Lower lobe of right lung (tissue), 2 donors: Measurements from ENCODE around the gene TUBB. TPM values are rescaled to one million over a fixed set of nuclear protein-coding genes. Genes with fewer than 3 reads are reported as not detected.
"Not testable (repeated sequence)": the region's sequence is repeated elsewhere in the genome, so short reads cannot be mapped to it uniquely, and the experiment has no call there.

Source experiments
- ATAC-seq, 2 donors: fragments of 200-7000 bp; cut with Tn5 transposase; one replicate each; pipeline ENCODE4 v1.9.1; 2020 to 2022; ENCODE audit warnings: mild to moderate bottlenecking in 2 of 2, moderate library complexity in 2 of 2
- DNase-seq: peaks from one replicate; pipeline ENCODE4 v3.0.0-alpha.2; 2020
- H3K27ac ChIP-seq: fragments of 200-600 bp; one replicate; pipeline ENCODE4 v1.8.0; 2022
- H3K27me3 ChIP-seq: fragments of 200-600 bp; one replicate; pipeline ENCODE4 v1.8.0; 2022; ENCODE audit warnings: low read depth
- H3K36me3 ChIP-seq: fragments of 200-600 bp; one replicate; pipeline ENCODE4 v1.8.0; 2022; ENCODE audit warnings: mild to moderate bottlenecking
- H3K4me1 ChIP-seq: fragments of 200-600 bp; one replicate; pipeline ENCODE4 v1.8.0; 2022
- H3K4me3 ChIP-seq: fragments of 200-600 bp; one replicate; pipeline ENCODE4 v1.8.0; 2022; ENCODE audit warnings: mild to moderate bottlenecking
- H3K9me3 ChIP-seq: fragments of 200-600 bp; one replicate; pipeline ENCODE4 v1.8.0; 2022
- CTCF ChIP-seq: fragments of 200-600 bp; IDR thresholded peaks from one replicate; pipeline ENCODE4 v1.8.0; 2022; ENCODE audit warnings: antibody characterized with exemption, mild to moderate bottlenecking
- intact Hi-C: fragments of 100-400 bp; cut with DNase I; formaldehyde crosslinking; loops from one replicate; pipeline ENCODE4 v1.11.0; 2022
- total RNA-seq: library from RNA; stranded (reverse); fragmentation: NEBNext Ultra II Directional; extraction: Animal tissue kit (Norgen Biotek cat#: 25700); gene quantifications from one replicate; pipeline ENCODE4 v1.2.1, GENCODE V29; 2021
- donor health status: DM: no; HTN: yes; CAD: no; lungs with severe emphysema.

TUBB gene
- total RNA-seq, 1 donor from 2014 or later = 292 TPM

GRCh38 chr6:30717129-30717844 lies 2.9 kb upstream of the TUBB start, which contains the start of gene MDC1:
Gene MDC1 (minus strand): TSS chr6:30717281. CDS start chr6:30715175, 2,106 bp downstream.
- Histone ChIP-seq H3K27ac (peak within 1 kb of the TSS; percentile 90), H3K36me3 (peaks cover 36% of the 10 kb centered on the region), H3K4me3 (peak within 1 kb of the TSS; percentile 65), H3K9me3 (no peaks in the 10 kb centered on the region), H3K4me1 (peaks cover 38% of the 10 kb centered on the region), H3K27me3 (no peaks in the 10 kb centered on the region)
- intact Hi-C loops = no loop called here
- peak; percentile 59 for TF ChIP-seq CTCF
- ATAC-seq (peak; percentile 84 to 90), DNase-seq (peak; percentile 100)

GRCh38 chr6:30717845-30718720 lies 2.1 kb upstream of the TUBB start:
- H3K27me3 ChIP-seq, H3K9me3 ChIP-seq, intact Hi-C loops, ATAC-seq, DNase-seq: not testable (repeated sequence)
- H3K27ac ChIP-seq = peak overlapping the region; percentile 90
- H3K4me3 ChIP-seq = peak overlapping the region; percentile 65
- peaks cover 36% of the 10 kb centered on the region for H3K36me3 ChIP-seq
- peaks cover 46% of the 10 kb centered on the region for H3K4me1 ChIP-seq

- no peak for TF ChIP-seq CTCF
- DNase-seq = no peak
- H3K27me3 ChIP-seq = no peaks in the 10 kb centered on the region
- peak overlapping the region; percentile 94 for H3K27ac ChIP-seq
- peak overlapping the region; percentile 93 for H3K4me3 ChIP-seq
- no peak for ATAC-seq
- peaks cover 54% of the 10 kb centered on the region for H3K4me1 ChIP-seq
- no peaks in the 10 kb centered on the region for H3K9me3 ChIP-seq
- intact Hi-C loops = no loop called here
- H3K36me3 ChIP-seq = peaks cover 36% of the 10 kb centered on the region
These were observed 796 bp upstream of the TUBB start for GRCh38 chr6:30719356-30719755.

GRCh38 chr6:30720738-30721197 lies 616 bp downstream of the TUBB start:
- H3K4me3 ChIP-seq = peak overlapping the region; percentile 93
- H3K27me3 ChIP-seq = no peaks in the 10 kb centered on the region
- DNase-seq (peak; percentile 86), ATAC-seq (peak; percentile 37 to 42)
- peak overlapping the region; percentile 94 for H3K27ac ChIP-seq
- peaks cover 54% of the 10 kb centered on the region for H3K4me1 ChIP-seq
- peaks cover 40% of the 10 kb centered on the region for H3K36me3 ChIP-seq
- intact Hi-C loops = loop anchor here (5.0 kb wide), 1 partner anchor 43 kb away; no protein-coding TSS in a partner anchor
- no peaks in the 10 kb centered on the region for H3K9me3 ChIP-seq
- TF ChIP-seq CTCF = no peak

- peak; percentile 85 to 88 for ATAC-seq
- intact Hi-C loops = loop anchor here (5.0 kb wide), 1 partner anchor 44 kb away; no protein-coding TSS in a partner anchor
- peaks cover 50% of the 10 kb centered on the region for H3K4me1 ChIP-seq
- H3K4me3 ChIP-seq = peak overlapping the region; percentile 93
- H3K27me3 ChIP-seq = no peaks in the 10 kb centered on the region
- peak overlapping the region; percentile 94 for H3K27ac ChIP-seq
- TF ChIP-seq CTCF = peak; percentile 60
- peaks cover 47% of the 10 kb centered on the region for H3K36me3 ChIP-seq
- H3K9me3 ChIP-seq = no peaks in the 10 kb centered on the region
- peak; percentile 94 for DNase-seq
These were observed 1.3 kb downstream of the TUBB start for GRCh38 chr6:30721198-30722024.

GRCh38 chr6:30722025-30722279 lies 1.8 kb downstream of the TUBB start:
- Histone ChIP-seq H3K4me1 (peaks cover 46% of the 10 kb centered on the region), H3K4me3 (peak overlapping the region; percentile 93), H3K36me3 (peaks cover 52% of the 10 kb centered on the region), H3K27ac (peak overlapping the region; percentile 94)
- DNase-seq = peak; percentile 69
- intact Hi-C loops = loop anchor here (5.0 kb wide), 1 partner anchor 45 kb away; no protein-coding TSS in a partner anchor
- not testable (repeated sequence) for H3K9me3 ChIP-seq, H3K27me3 ChIP-seq, ATAC-seq
